ENCODE measurements around the gene FYN.

FYN gene

DNA sequence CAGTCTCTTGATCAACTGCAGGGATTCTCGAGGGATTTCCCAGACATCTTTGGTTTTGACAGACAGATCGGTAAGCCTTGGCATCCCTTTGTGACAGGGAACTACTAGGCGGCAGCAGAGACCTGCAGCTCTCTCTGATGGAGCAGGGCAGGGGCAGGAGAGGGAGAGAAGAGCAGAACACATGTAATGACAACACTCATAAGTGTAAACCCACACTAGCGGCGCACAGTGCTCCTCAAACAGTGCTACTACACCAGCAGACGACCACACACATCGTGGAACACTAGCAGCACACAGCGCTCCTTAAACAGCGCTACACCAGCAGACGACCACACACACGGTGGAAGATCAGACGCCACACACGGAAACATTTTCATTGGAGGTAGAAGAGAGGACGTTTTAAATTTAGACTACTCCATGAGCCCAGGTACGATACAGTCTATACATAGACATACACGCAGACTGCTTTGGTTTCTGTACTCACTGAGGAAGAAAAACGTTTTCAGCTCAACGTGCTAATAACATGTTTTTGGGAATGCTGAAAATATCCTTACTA lies 173.0 kb downstream of the FYN start:
- Histone ChIP-seq H3K9me3 (ENCODE audit: low read length) (no peaks in the 10 kb centered on the region), H2AFZ (ENCODE audit: low read depth, low read length) (no peak overlapping the region), H3K4me1 (ENCODE audit: insufficient read depth, low read length) (peaks cover 24% of the 10 kb centered on the region), H3K36me3 (ENCODE audit: insufficient read depth, low read length) (peaks cover 71% of the 10 kb centered on the region), H3K4me3 (ENCODE audit: low read length) (no peak overlapping the region), H3K27me3 (ENCODE audit: insufficient read depth, low read length) (no peaks in the 10 kb centered on the region)

DNA sequence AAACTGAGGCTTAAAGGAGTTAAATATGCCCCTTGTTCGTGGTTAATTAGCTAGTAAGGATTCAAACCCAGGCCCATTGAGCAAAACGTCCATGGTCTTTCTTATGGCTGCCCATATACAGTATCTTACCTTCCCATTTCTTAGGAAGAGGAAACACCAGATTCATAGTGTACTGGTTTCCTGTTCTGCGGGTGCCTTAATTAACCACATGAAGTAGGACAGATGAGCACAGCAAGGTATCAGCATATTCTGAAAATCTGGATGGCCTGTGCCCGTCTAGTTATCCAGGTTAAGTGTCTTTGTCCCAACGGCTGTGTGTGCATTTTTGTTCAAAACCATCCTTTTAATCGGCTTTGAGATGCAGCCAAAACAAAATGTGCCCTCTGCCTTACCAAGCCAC lies 174.1 kb downstream of the FYN start:
- H3K27me3 ChIP-seq (ENCODE audit: insufficient read depth, low read length), result no peaks in the 10 kb centered on the region
- no peak overlapping the region for H3K4me3 ChIP-seq (ENCODE audit: low read length)
- no peak overlapping the region for H2AFZ ChIP-seq (ENCODE audit: low read depth, low read length)
- H3K9me3 ChIP-seq (ENCODE audit: low read length), result no peaks in the 10 kb centered on the region
- peaks cover 24% of the 10 kb centered on the region for H3K4me1 ChIP-seq (ENCODE audit: insufficient read depth, low read length)
- H3K36me3 ChIP-seq (ENCODE audit: insufficient read depth, low read length), result peaks cover 78% of the 10 kb centered on the region

DNA sequence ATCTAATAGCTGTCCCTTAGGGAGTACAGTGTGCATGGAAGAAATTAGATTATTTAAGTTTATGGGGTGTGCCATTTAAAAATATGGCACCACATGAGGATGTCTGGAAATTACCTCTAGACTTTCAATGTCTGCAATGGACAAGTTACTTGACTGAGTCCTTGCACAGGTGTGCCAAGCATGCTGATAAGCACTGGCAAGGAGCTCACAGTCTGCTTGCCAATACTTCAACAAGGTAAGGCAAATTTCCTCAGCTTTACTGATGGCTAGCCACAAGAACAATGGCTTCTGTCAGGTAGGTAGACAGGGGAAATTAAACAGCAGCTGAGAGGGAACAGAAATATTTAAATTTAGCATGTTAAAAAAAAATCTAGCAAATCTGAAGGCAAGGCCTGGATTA lies 176.4 kb downstream of the FYN start:
- Histone ChIP-seq H3K4me1 (ENCODE audit: insufficient read depth, low read length) (peaks cover 12% of the 10 kb centered on the region), H3K36me3 (ENCODE audit: insufficient read depth, low read length) (peaks cover 77% of the 10 kb centered on the region), H3K27me3 (ENCODE audit: insufficient read depth, low read length) (no peaks in the 10 kb centered on the region), H3K4me3 (ENCODE audit: low read length) (no peak overlapping the region), H3K9me3 (ENCODE audit: low read length) (no peaks in the 10 kb centered on the region), H2AFZ (ENCODE audit: low read depth, low read length) (no peak overlapping the region)

DNA sequence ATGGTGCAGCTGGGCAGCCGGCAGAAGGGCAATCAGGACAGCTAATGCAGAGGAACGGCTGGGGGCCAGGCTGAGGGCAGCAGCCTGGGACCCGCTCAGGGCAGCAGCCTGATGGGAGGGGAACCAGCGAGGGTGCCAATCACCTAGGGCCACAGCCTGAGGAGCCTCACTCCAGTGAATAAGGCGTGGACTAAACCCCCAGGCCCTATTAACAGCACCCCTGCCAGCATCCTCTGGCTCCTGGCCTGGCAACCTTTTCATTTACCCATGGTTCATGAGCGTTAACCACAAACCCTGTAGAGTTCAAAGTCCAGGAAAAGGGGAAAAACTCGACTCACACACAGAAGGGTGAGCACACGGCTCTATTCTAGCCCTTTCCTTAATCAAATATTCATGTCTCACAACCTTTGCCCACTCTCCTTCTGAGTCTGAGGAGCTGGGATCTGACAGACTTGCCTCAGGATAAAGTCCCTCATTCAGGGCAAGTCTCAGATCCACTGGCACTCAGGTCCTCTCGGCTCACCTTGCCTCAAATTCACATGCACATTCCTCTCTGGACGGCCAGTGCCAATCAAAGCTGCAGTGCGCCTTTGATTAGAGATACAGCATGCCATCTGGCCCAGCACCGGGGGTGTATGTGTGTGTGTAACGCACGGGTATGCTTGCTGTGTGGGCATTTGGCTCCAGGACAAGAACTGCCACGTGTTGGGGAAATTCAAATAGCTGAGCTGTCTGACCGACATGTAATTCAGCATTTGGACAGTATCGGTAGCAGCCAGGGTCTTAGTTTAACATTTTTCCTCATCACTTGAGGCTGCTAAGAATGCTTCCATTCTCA lies 180.7 kb downstream of the FYN start:
- Histone ChIP-seq H3K9me3 (ENCODE audit: low read length) (no peaks in the 10 kb centered on the region), H3K36me3 (ENCODE audit: insufficient read depth, low read length) (peaks cover 83% of the 10 kb centered on the region), H3K4me1 (ENCODE audit: insufficient read depth, low read length) (peaks cover 12% of the 10 kb centered on the region), H3K4me3 (ENCODE audit: low read length) (no peak overlapping the region), H3K27me3 (ENCODE audit: insufficient read depth, low read length) (no peaks in the 10 kb centered on the region), H2AFZ (ENCODE audit: low read depth, low read length) (no peak overlapping the region)

DNA sequence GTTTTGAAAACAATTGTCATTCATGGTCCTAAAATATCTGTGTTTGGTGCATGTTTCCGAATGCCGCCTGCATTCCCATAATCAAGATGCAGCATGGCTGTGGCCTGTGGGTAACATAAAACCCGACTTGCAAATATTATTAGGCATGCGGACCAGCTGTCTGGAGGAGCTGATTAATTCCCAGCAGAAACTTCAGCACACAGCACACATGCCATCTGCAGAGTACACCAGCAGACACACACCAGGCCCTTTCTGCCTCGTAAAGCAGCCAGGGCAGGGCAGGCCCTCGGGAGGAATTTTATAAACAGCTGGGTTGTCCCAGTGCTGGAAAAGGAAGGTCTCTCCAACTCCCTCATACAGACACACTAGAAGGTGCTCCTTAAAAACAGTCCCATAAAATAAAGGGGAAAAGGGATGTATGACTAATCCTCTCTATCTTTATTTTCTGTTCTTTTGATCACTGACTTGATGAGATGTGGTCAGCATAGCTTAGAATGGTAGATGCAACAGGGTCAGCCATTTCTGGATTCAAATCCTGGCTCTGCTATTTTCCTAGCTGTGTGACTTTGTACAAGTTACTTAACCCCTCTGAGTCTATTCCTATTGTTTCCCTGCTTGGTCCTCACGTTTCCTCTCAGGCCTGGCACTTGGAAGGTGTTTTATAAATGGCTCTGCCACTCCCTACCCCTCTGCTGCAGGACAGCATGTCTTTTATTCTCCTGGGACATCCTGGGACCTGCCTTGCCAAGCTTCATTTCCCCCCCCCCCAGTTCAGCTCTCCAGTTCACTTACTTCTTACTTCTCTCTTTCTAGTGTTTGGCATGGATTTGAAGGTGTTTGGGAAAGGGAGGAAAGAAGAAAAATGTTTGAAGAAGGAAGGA lies 181.7 kb downstream of the FYN start:
- H3K4me1 ChIP-seq (ENCODE audit: insufficient read depth, low read length), result peaks cover 20% of the 10 kb centered on the region
- peaks cover 80% of the 10 kb centered on the region for H3K36me3 ChIP-seq (ENCODE audit: insufficient read depth, low read length)
- no peak overlapping the region for H3K4me3 ChIP-seq (ENCODE audit: low read length)
- no peaks in the 10 kb centered on the region for H3K9me3 ChIP-seq (ENCODE audit: low read length)
- H3K27me3 ChIP-seq (ENCODE audit: insufficient read depth, low read length), result no peaks in the 10 kb centered on the region
- H2AFZ ChIP-seq (ENCODE audit: low read depth, low read length), result no peak overlapping the region

DNA sequence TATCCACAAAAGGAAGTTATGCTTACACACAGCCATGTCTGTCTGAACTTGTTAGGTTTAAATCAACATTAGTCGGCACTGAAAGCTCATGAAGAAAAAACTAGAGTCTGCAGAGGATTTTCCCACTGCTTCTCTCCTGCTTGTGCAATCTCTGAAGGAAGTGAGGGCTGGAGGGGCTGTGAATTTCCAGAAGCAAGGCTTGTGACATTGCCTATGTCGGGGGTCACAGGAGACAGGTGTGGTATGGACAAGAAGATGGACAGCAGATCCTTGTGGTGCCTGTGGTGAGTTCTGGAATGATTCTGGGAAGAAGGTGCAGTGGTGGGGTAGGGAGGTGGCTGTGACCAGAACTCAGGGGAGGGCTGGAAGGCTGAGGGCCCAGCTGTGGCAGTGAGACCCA lies 183.3 kb downstream of the FYN start:
- Histone ChIP-seq H3K4me3 (ENCODE audit: low read length) (no peak overlapping the region), H3K27me3 (ENCODE audit: insufficient read depth, low read length) (no peaks in the 10 kb centered on the region), H3K9me3 (ENCODE audit: low read length) (no peaks in the 10 kb centered on the region), H2AFZ (ENCODE audit: low read depth, low read length) (no peak overlapping the region), H3K4me1 (ENCODE audit: insufficient read depth, low read length) (peaks cover 35% of the 10 kb centered on the region), H3K36me3 (ENCODE audit: insufficient read depth, low read length) (peaks cover 68% of the 10 kb centered on the region)

DNA sequence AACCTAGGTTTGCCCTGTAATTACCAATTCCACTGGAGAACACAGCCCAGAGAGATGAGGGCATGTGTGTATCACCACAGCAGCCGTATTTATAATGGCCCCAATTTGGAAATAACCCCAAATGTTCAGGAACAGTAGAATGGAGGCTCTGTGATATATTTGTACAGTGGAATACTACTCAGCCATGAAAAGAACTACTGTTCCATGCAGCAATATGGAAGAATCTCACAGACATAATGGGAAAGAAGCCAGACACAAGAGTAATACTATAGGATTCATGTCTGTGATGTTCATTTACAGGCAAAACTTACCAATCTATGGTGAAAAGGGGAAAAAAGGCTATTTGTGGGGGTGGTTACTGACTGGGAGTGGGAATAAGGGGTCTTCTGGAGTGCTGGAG lies 183.8 kb downstream of the FYN start:
- no peak overlapping the region for H2AFZ ChIP-seq (ENCODE audit: low read depth, low read length)
- peaks cover 41% of the 10 kb centered on the region for H3K4me1 ChIP-seq (ENCODE audit: insufficient read depth, low read length)
- H3K4me3 ChIP-seq (ENCODE audit: low read length), result no peak overlapping the region
- H3K27me3 ChIP-seq (ENCODE audit: insufficient read depth, low read length), result no peaks in the 10 kb centered on the region
- H3K9me3 ChIP-seq (ENCODE audit: low read length), result no peaks in the 10 kb centered on the region
- H3K36me3 ChIP-seq (ENCODE audit: insufficient read depth, low read length), result peaks cover 66% of the 10 kb centered on the region

DNA sequence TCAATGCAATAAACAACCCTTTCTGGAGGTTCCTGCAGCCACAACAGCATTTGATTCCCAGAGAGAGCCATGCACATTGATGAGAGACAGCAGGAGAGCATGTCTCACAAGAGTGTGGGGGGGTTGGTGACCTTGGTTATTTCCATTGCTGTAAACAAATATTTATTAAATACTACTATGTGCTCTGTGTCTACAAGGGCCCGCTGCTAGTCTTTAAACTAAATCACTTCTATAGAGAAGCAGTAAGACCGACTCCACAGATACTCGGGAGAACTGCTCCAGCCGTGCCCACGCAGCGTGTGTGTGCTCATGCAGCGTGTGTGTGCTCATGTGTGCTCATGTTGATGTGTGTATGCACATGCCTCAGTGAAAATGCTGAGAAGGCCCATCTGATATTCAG lies 184.9 kb downstream of the FYN start:
- no peak overlapping the region for H2AFZ ChIP-seq (ENCODE audit: low read depth, low read length)
- peaks cover 43% of the 10 kb centered on the region for H3K4me1 ChIP-seq (ENCODE audit: insufficient read depth, low read length)
- H3K36me3 ChIP-seq (ENCODE audit: insufficient read depth, low read length), result peaks cover 65% of the 10 kb centered on the region
- no peaks in the 10 kb centered on the region for H3K27me3 ChIP-seq (ENCODE audit: insufficient read depth, low read length)
- no peak overlapping the region for H3K4me3 ChIP-seq (ENCODE audit: low read length)
- H3K9me3 ChIP-seq (ENCODE audit: low read length), result no peaks in the 10 kb centered on the region

DNA sequence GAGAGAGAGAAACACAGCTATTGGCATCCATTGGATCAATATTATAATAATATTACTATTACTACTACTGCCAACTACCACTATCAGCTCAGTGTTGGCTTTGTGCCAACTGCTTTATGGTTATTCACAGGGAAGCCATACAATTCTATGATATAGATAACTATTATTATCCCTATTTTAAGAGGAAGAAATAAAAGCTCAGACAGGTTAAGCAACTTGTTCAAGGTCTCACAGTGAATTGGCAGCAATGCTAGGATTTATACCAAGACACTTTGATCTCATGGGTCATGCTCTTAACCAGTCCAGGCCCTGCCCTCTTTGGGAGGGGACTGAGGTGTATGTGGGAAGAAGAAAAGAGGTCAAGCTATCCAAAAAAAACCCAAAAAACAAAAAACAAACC lies 185.6 kb downstream of the FYN start:
- Histone ChIP-seq H3K9me3 (ENCODE audit: low read length) (no peaks in the 10 kb centered on the region), H3K4me1 (ENCODE audit: insufficient read depth, low read length) (peaks cover 43% of the 10 kb centered on the region), H2AFZ (ENCODE audit: low read depth, low read length) (no peak overlapping the region), H3K4me3 (ENCODE audit: low read length) (no peak overlapping the region), H3K36me3 (ENCODE audit: insufficient read depth, low read length) (peaks cover 65% of the 10 kb centered on the region), H3K27me3 (ENCODE audit: insufficient read depth, low read length) (no peaks in the 10 kb centered on the region)

DNA sequence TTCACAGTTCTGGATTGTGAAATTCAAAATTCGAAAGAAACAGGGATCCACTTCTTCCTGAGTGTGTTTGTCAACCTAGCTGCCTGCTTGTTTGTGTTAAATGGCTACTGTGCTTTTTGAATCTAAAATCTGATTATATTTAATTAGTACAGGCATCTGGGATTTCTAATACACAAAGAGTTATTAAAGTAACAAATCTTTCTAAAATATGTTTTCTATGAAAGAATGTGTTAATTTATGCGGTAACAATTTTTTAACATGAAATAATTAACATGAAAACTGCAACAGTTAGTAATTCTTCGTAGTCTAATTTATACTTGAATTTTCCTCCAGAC lies 186.4 kb downstream of the FYN start:
- Histone ChIP-seq H3K4me1 (ENCODE audit: insufficient read depth, low read length) (peaks cover 43% of the 10 kb centered on the region), H3K9me3 (ENCODE audit: low read length) (no peaks in the 10 kb centered on the region), H3K27me3 (ENCODE audit: insufficient read depth, low read length) (no peaks in the 10 kb centered on the region), H2AFZ (ENCODE audit: low read depth, low read length) (no peak overlapping the region), H3K4me3 (ENCODE audit: low read length) (peak overlapping the region; percentile 23), H3K36me3 (ENCODE audit: insufficient read depth, low read length) (peaks cover 66% of the 10 kb centered on the region)

DNA sequence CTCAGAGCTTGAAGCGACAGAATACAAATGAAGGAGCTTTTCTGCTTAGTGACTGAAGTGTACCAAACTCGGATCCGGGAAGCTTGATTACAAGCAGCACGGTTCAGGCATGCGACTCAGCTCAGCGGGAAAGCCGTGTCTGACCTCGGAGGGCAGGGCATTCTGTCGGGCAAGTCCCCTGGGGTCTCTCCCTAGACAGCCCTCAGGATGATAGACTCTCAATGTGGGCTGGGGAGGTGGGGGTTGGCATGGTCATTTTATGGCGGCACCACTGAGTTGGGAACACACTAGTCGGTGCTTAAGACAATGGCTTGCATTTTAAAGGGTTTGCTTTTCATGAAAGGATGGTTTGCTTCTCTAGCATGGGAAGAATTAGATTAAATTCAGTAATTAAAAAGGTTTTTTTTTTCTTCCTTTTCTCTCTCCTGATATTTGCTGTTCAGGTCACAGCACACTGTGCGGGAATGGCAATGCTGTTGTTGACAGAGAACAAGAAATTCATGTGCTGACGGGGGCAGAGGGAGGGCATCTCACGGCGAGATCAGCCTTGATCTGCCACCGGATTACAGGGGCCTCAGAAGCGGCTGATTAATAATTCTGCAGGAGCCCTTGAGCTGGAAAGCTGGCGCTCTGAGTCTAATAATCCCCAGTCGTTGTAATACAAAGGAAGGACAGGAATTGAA lies 186.9 kb downstream of the FYN start:
- Histone ChIP-seq H3K9me3 (ENCODE audit: low read length) (no peaks in the 10 kb centered on the region), H3K36me3 (ENCODE audit: insufficient read depth, low read length) (peaks cover 66% of the 10 kb centered on the region), H3K27me3 (ENCODE audit: insufficient read depth, low read length) (no peaks in the 10 kb centered on the region), H3K4me3 (ENCODE audit: low read length) (peak overlapping the region; percentile 23), H2AFZ (ENCODE audit: low read depth, low read length) (no peak overlapping the region), H3K4me1 (ENCODE audit: insufficient read depth, low read length) (peaks cover 43% of the 10 kb centered on the region)

DNA sequence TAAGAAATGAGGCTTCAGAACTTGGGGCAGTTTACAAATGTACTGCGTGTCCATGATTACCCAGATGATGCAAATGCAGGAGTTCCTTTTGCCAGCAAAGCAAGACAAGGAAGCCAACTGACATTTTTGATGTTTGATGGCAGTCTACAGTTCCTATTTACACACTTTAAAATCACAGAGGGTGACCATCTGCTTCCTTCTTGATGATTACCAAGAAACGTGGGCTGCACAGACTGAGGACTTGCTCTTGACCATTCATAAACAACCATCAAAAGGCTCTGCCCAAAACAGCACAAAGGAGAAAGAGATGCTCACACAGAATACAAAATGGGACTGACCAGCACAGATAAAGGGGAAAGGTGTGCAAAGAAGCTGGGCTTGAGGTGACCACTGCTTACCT lies 187.7 kb downstream of the FYN start:
- H3K4me1 ChIP-seq (ENCODE audit: insufficient read depth, low read length), result peaks cover 43% of the 10 kb centered on the region
- peak overlapping the region; percentile 3 for H3K4me3 ChIP-seq (ENCODE audit: low read length)
- peaks cover 62% of the 10 kb centered on the region for H3K36me3 ChIP-seq (ENCODE audit: insufficient read depth, low read length)
- H3K9me3 ChIP-seq (ENCODE audit: low read length), result no peaks in the 10 kb centered on the region
- H3K27me3 ChIP-seq (ENCODE audit: insufficient read depth, low read length), result no peaks in the 10 kb centered on the region
- no peak overlapping the region for H2AFZ ChIP-seq (ENCODE audit: low read depth, low read length)

DNA sequence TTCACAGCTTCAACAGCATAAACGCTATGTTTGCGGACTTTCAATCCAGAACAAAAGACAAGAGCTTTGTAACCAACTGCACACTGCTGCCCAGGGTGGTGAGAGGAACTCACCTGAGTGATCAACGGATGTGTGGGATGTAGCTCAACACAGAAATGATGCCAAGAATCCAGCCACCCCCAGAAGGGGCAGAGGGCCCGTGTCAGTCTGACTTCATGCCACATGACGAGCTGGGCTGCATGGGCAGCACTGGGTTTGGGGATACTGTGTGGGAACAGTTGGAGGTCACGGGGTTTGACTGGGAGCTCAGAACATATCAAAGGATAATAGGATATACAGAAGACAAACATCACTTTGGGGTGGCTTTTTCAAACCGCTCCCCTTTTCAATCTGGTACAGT lies 188.2 kb downstream of the FYN start:
- Histone ChIP-seq H3K9me3 (ENCODE audit: low read length) (no peaks in the 10 kb centered on the region), H3K4me3 (ENCODE audit: low read length) (no peak overlapping the region), H3K27me3 (ENCODE audit: insufficient read depth, low read length) (no peaks in the 10 kb centered on the region), H3K36me3 (ENCODE audit: insufficient read depth, low read length) (peaks cover 62% of the 10 kb centered on the region), H3K4me1 (ENCODE audit: insufficient read depth, low read length) (peaks cover 43% of the 10 kb centered on the region), H2AFZ (ENCODE audit: low read depth, low read length) (no peak overlapping the region)

Data from neuron (in vitro differentiated cells).